Colonic mucosa (tissue), 4 donors: Measurements from ENCODE around the gene GPC6. TPM values are rescaled to one million over a fixed set of nuclear protein-coding genes. Genes with fewer than 3 reads are reported as not detected.

Source experiments
- DNase-seq: peaks from one replicate; pipeline ENCODE4 v3.0.0-alpha.2; 2020
- H3K27ac ChIP-seq: fragments of 200-600 bp; one replicate; pipeline ENCODE4 v1.8.0; 2021
- H3K27me3 ChIP-seq: fragments of 200-600 bp; one replicate; pipeline ENCODE4 v1.8.0; 2021
- H3K36me3 ChIP-seq: fragments of 200-600 bp; one replicate; pipeline ENCODE4 v1.8.0; 2021
- H3K4me1 ChIP-seq: fragments of 200-600 bp; one replicate; pipeline ENCODE4 v1.8.0; 2021; ENCODE audit warnings: mild to moderate bottlenecking
- H3K4me3 ChIP-seq: fragments of 200-600 bp; one replicate; pipeline ENCODE4 v1.8.0; 2021
- H3K9ac ChIP-seq, 2 donors: one replicate each; pipeline ENCODE4 v1.7.0; 2013; ENCODE audit warnings: control low read depth in 2 of 2, low read depth in 2 of 2, low read length in 2 of 2
- H3K9me3 ChIP-seq: fragments of 200-600 bp; one replicate; pipeline ENCODE4 v1.8.0; 2021
- intact Hi-C: fragments of 100-400 bp; cut with DNase I; formaldehyde crosslinking; loops from one replicate; pipeline ENCODE4 v1.14.1; 2022
- total RNA-seq, 2 donors: library from RNA; stranded (reverse); fragmentation: NEBNext Ultra II Directional in 1 of 2; extraction: Animal tissue kit (Norgen Biotek cat#: 25700) in 1 of 2; gene quantifications; one replicate each; pipeline ENCODE4 v1.2.1, GENCODE V29; 2021
- TF ChIP-seq, protein P1 (sequence below): fragments of 200-600 bp; IDR thresholded peaks from one replicate; pipeline ENCODE4 v1.8.0; 2022; ENCODE audit warnings: antibody characterized with exemption, mild to moderate bottlenecking
- donor health status: healthy.
- donor health status: DM: no; HTN: no; CAD: no.
- donor health status: DM: no; HTN: no; CAD: no.

GPC6 gene
- total RNA-seq, 2 donors from 2014 or later = 2.3 to 4.0 TPM

DNA sequence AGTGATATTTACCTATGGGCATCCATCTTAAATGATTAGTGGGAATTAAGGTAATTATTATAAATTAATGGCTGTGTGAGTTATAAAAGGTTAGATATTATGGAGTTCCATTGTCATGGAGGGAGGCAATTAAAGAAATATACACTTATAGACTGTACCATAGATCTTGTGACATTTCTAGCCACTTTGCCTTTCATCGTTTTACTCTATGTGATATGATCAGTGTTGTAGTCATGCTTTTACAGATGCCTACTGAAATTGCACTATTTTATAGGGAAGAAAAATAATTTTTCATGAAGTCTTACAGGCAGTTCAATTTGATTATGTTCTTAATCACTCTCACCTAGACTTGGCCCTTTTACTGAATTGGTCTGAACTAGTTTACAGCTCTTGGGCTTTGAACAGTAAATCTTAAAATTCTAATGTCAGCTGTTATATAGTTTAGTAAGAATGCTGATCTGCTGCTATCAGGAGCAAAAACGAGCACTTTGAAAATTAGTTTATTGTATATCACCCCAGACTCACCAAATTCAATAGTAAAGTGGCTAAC lies 301.2 kb downstream of the GPC6 start:
- TF ChIP-seq, protein P1, sequence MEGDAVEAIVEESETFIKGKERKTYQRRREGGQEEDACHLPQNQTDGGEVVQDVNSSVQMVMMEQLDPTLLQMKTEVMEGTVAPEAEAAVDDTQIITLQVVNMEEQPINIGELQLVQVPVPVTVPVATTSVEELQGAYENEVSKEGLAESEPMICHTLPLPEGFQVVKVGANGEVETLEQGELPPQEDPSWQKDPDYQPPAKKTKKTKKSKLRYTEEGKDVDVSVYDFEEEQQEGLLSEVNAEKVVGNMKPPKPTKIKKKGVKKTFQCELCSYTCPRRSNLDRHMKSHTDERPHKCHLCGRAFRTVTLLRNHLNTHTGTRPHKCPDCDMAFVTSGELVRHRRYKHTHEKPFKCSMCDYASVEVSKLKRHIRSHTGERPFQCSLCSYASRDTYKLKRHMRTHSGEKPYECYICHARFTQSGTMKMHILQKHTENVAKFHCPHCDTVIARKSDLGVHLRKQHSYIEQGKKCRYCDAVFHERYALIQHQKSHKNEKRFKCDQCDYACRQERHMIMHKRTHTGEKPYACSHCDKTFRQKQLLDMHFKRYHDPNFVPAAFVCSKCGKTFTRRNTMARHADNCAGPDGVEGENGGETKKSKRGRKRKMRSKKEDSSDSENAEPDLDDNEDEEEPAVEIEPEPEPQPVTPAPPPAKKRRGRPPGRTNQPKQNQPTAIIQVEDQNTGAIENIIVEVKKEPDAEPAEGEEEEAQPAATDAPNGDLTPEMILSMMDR = no peak
- H3K9me3 ChIP-seq = no peaks in the 10 kb centered on the region

GRCh38 chr13:93529961-93530360 lies 303.4 kb downstream of the GPC6 start:
- Histone ChIP-seq H3K4me1 (no peaks in the 10 kb centered on the region), H3K36me3 (no peaks in the 10 kb centered on the region), H3K27ac (no peak overlapping the region), H3K9ac (no peak overlapping the region), H3K4me3 (no peak overlapping the region), H3K27me3 (no peaks in the 10 kb centered on the region), H3K9me3 (no peaks in the 10 kb centered on the region)
- no peak for DNase-seq
- TF ChIP-seq, protein P1 = no peak
- intact Hi-C loops = no loop called here

More for the DNA sequence above, 301.2 kb downstream of the GPC6 start:
- intact Hi-C loops = no loop called here
- no peak overlapping the region for H3K27ac ChIP-seq
- no peaks in the 10 kb centered on the region for H3K27me3 ChIP-seq
- H3K4me3 ChIP-seq = no peak overlapping the region
- DNase-seq = no peak
- no peak overlapping the region for H3K9ac ChIP-seq
- no peaks in the 10 kb centered on the region for H3K4me1 ChIP-seq
- no peaks in the 10 kb centered on the region for H3K36me3 ChIP-seq

DNA sequence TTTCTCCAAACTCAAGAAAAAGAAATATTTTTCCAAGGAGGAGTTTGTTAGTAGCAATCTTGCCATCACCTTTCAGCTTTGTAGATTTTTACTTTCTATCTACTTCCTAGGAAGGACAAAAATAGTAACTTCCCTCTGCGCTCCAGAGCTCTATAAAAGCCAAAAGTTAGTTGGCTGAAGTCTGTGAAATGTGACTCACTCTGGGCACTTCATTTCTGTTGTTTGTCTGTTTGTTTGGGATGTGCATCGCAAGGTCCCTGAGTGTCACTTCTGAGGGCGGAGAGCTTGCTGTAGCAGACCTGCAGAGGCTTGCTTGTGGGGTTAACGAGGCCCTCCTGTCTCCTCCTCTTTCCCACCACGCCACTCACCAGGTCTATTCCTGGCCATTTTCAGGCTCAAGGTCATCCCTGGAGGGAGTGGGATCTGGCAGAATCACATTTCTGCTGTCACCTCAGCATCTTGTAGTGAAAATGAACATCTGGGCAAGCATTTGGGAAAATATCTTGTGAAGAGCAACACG lies 307.6 kb downstream of the GPC6 start:
- DNase-seq = no peak
- H3K9me3 ChIP-seq = no peaks in the 10 kb centered on the region
- H3K27me3 ChIP-seq = no peaks in the 10 kb centered on the region
- no peak overlapping the region for H3K9ac ChIP-seq
- TF ChIP-seq, protein P1 = no peak
- no peaks in the 10 kb centered on the region for H3K4me1 ChIP-seq
- no peak overlapping the region for H3K4me3 ChIP-seq
- H3K27ac ChIP-seq = no peak overlapping the region
- no peaks in the 10 kb centered on the region for H3K36me3 ChIP-seq
- intact Hi-C loops = no loop called here

- Histone ChIP-seq H3K27ac (no peak overlapping the region), H3K27me3 (no peaks in the 10 kb centered on the region), H3K4me1 (no peaks in the 10 kb centered on the region), H3K9me3 (no peaks in the 10 kb centered on the region), H3K4me3 (no peak overlapping the region), H3K36me3 (no peaks in the 10 kb centered on the region), H3K9ac (no peak overlapping the region)
- TF ChIP-seq, protein P1 = no peak
- DNase-seq = no peak
- intact Hi-C loops = no loop called here
These were observed 308.6 kb downstream of the GPC6 start for GRCh38 chr13:93535251-93535650.

DNA sequence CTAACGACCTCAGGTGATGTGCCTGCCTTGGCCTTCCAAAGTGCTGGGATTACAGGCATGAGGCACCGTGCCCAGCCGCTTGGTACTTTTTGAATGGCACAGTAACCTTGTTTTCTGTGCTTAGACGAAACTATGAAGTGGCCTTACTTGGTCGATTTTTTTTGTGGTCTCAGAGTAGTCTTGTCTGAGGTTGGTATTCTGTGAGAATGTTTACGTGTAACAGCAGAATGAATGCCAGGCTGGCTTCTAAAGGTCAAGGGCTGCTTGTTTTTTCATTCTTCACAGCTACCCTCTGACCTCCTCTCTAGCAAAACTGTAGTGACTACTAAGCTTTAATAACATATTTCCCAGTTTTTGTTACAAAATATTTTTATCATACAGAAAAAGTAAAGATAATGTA lies 313.3 kb downstream of the GPC6 start:
- Histone ChIP-seq H3K27me3 (no peaks in the 10 kb centered on the region), H3K9ac (no peak overlapping the region), H3K36me3 (no peaks in the 10 kb centered on the region), H3K4me1 (no peaks in the 10 kb centered on the region), H3K27ac (no peak overlapping the region), H3K9me3 (no peaks in the 10 kb centered on the region), H3K4me3 (no peak overlapping the region)
- DNase-seq = no peak
- intact Hi-C loops = no loop called here
- TF ChIP-seq, protein P1 = no peak
